OCI-LY1 (cell line): ENCODE measurements around the gene INTS13.

Experiments used
- H2AFZ ChIP-seq: fragments of 200-600 bp; sonication (generic), shearing (Covaris generic); 2 replicates; pipeline ENCODE4 v1.6.0; 2014; ENCODE audit warnings: antibody characterized with exemption, mild to moderate bottlenecking, low read length
- H3F3A ChIP-seq: fragments of 200-600 bp; sonication (generic), shearing (Covaris generic); 2 replicates; pipeline ENCODE4 v1.6.0; 2014; ENCODE audit warnings: mild to moderate bottlenecking, antibody characterized with exemption, low read length, moderate library complexity; ENCODE audit not compliant: insufficient read depth
- H3K27ac ChIP-seq: fragments of 200-600 bp; sonication (generic); 2 replicates; pipeline ENCODE4 v1.5.1; 2014; ENCODE audit warnings: low read length, mixed run types, mild to moderate bottlenecking, low read depth; ENCODE audit not compliant: poor library complexity, severe bottlenecking
- H3K27me3 ChIP-seq: fragments of 200-600 bp; sonication (generic); 2 replicates; pipeline ENCODE4 v1.6.0; 2014; ENCODE audit warnings: antibody characterized with exemption, mild to moderate bottlenecking, low read length, moderate library complexity; ENCODE audit not compliant: insufficient read depth
- H3K36me3 ChIP-seq: fragments of 200-600 bp; sonication (generic); 2 replicates; pipeline ENCODE4 v1.6.1; 2014; ENCODE audit warnings: mild to moderate bottlenecking, antibody characterized with exemption, low read length, moderate library complexity, mixed read lengths; ENCODE audit not compliant: insufficient read depth
- H3K4me1 ChIP-seq: fragments of 200-600 bp; sonication (generic); 2 replicates; pipeline ENCODE4 v1.5.1; 2014; ENCODE audit warnings: mild to moderate bottlenecking, low read length, moderate library complexity; ENCODE audit not compliant: insufficient read depth, severe bottlenecking
- H3K4me2 ChIP-seq: fragments of 200-600 bp; sonication (generic), shearing (Covaris generic); 2 replicates; pipeline ENCODE4 v1.6.1; 2014; ENCODE audit warnings: low read length
- H3K4me3 ChIP-seq: fragments of 200-600 bp; sonication (generic); 2 replicates; pipeline ENCODE4 v1.5.1; 2014; ENCODE audit warnings: low read length, low read depth, mild to moderate bottlenecking, mixed read lengths; ENCODE audit not compliant: poor library complexity, severe bottlenecking
- H3K79me2 ChIP-seq: fragments of 200-600 bp; shearing (Covaris generic); 2 replicates; pipeline ENCODE4 v1.6.1; 2016; ENCODE audit warnings: mixed run types, low read length, mixed read lengths; ENCODE audit not compliant: insufficient read depth
- H3K9ac ChIP-seq: fragments of 200-600 bp; sonication (generic), shearing (Covaris generic); 2 replicates; pipeline ENCODE4 v1.6.1; 2014; ENCODE audit warnings: mild to moderate bottlenecking, low read length, mixed read lengths
- H3K9me2 ChIP-seq: fragments of 200-600 bp; sonication (generic), shearing (Covaris generic); 2 replicates; pipeline ENCODE4 v1.6.1; 2014; ENCODE audit warnings: low read depth, mild to moderate bottlenecking, low read length, mixed read lengths
- H3K9me3 ChIP-seq: fragments of 200-600 bp; shearing (Covaris generic); 2 replicates; pipeline ENCODE4 v1.6.1; 2014; ENCODE audit warnings: low read length, mixed read lengths
- H4K20me1 ChIP-seq: fragments of 200-600 bp; sonication (generic), shearing (Covaris generic); 2 replicates; pipeline ENCODE4 v1.6.0; 2016; ENCODE audit warnings: mild to moderate bottlenecking, low read length; ENCODE audit not compliant: insufficient read depth
- EZH2 ChIP-seq: fragments of 200-600 bp; sonication (generic), shearing (Covaris generic); IDR thresholded peaks from 2 replicates; pipeline ENCODE4 v1.8.0; 2017; ENCODE audit warnings: borderline replicate concordance, mixed run types, mild to moderate bottlenecking, antibody characterized with exemption, low read length, moderate library complexity, mixed read lengths
- TF ChIP-seq, protein P1 (sequence below): fragments of 200-600 bp; sonication (generic), shearing (Covaris generic); IDR thresholded peaks from 2 replicates; pipeline ENCODE4 v1.5.1; 2017; ENCODE audit warnings: mild to moderate bottlenecking, antibody characterized with exemption, low read length, moderate library complexity, mixed read lengths

Gene INTS13

DNA sequence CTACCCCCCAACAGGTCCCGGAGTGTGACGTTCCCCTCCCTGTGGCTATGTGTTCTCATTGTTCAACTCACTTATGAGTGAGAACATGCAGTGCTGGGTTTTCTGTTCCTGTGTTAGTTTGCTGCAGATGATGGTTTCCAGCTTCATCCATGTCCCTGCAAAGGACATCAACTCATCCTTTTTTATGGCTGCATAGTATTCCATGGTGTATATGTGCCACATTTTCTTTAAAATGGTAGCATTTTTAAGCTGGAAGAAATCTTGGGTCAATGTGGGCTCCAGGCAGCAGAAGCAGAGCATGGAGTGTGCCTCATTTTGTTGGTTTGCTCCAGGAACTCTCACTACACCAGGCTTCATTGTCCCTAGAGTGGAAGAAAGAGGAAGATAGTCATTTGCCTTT, 57.2 kb downstream of the INTS13 start:
- Histone ChIP-seq H3K4me3 (no peak overlapping the region), H4K20me1 (no peaks in the 10 kb centered on the region), H3F3A (no peaks in the 10 kb centered on the region), H3K9ac (no peak overlapping the region), H3K4me2 (no peak overlapping the region), H3K4me1 (peaks cover 25% of the 10 kb centered on the region), H2AFZ (no peak overlapping the region), H3K27ac (peak overlapping the region; percentile 43), H3K79me2 (no peaks in the 10 kb centered on the region), H3K36me3 (no peaks in the 10 kb centered on the region), H3K27me3 (no peaks in the 10 kb centered on the region), H3K9me2 (no peaks in the 10 kb centered on the region), H3K9me3 (peaks cover 9% of the 10 kb centered on the region; the same call in 1 of the 2 replicates)
- TF ChIP-seq EZH2, result no peak
- TF ChIP-seq, protein P1, sequence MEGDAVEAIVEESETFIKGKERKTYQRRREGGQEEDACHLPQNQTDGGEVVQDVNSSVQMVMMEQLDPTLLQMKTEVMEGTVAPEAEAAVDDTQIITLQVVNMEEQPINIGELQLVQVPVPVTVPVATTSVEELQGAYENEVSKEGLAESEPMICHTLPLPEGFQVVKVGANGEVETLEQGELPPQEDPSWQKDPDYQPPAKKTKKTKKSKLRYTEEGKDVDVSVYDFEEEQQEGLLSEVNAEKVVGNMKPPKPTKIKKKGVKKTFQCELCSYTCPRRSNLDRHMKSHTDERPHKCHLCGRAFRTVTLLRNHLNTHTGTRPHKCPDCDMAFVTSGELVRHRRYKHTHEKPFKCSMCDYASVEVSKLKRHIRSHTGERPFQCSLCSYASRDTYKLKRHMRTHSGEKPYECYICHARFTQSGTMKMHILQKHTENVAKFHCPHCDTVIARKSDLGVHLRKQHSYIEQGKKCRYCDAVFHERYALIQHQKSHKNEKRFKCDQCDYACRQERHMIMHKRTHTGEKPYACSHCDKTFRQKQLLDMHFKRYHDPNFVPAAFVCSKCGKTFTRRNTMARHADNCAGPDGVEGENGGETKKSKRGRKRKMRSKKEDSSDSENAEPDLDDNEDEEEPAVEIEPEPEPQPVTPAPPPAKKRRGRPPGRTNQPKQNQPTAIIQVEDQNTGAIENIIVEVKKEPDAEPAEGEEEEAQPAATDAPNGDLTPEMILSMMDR, result no peak

DNA sequence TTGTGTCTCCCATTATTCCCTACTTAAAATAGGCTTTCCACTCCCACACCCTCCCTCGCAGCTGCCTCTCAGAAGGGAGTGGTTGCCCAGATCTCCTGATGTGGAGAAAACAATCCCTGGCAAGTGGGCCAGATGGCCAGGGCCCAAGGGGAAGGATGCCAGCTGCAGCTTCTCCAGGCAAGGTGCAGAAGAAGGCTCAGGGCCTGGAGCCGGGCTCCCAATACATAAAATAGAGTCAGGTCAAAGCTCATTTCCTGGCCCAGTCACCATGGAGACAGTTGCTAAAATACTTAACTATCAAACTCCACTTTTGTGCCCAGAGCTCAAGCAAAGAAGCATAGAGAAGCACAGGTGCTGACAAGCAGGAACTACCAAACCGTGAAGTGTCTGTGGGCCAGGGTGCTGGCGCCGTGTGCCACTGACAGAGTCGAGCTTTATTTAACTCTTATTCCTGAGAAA, 59.1 kb downstream of the INTS13 start:
- H3K9me2 ChIP-seq, result no peaks in the 10 kb centered on the region
- H3K27me3 ChIP-seq, result no peaks in the 10 kb centered on the region
- H3F3A ChIP-seq, result no peaks in the 10 kb centered on the region
- no peaks in the 10 kb centered on the region for H3K79me2 ChIP-seq
- peaks cover 9% of the 10 kb centered on the region; the same call in 1 of the 2 replicates for H3K9me3 ChIP-seq
- peak overlapping the region; percentile 24; the same call in 1 of the 2 replicates for H3K9ac ChIP-seq
- H3K36me3 ChIP-seq, result no peaks in the 10 kb centered on the region
- peak overlapping the region; percentile 3 for H3K4me3 ChIP-seq
- no peak for TF ChIP-seq EZH2
- TF ChIP-seq, protein P1, result no peak
- no peak overlapping the region for H2AFZ ChIP-seq
- H3K27ac ChIP-seq, result peak overlapping the region; percentile 81
- H3K4me1 ChIP-seq, result peaks cover 38% of the 10 kb centered on the region
- H4K20me1 ChIP-seq, result no peaks in the 10 kb centered on the region
- peak overlapping the region; percentile 59 for H3K4me2 ChIP-seq

DNA sequence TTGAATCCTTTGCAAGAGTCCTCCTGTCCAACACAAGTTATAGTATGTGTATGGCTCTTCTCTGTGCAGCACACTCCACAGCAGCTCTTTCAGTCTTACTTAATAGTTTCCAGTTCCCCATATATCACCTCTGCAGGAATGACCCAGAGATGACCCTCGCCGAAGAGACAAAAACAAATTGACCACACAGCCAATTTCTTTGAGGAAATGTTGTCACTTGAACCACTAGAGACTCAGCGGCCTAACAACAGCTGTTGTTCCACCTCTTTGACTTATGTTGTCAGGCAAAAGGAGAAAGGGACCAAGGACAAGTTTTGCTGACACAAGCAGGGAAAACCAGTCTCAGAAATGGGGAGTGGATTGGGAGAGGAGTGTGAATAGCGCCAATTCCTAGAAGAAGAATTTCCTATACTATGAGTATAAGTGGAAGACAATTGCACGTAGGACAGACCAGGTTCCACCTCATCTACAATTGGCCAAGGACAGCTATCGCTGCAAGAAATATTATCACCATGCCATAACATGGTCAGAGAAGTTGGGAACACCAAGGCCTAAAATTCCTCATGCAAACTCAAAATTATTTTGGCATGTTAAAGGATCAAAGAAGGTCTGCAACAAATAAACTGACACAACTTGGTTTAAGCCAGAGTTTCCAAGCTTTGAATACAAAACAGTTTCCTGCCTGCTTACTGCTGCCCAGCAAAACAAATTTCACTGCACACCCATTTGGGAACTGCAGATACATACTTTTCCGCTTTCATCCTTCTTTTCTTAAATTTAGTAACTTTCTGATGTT, 63.1 kb downstream of the INTS13 start:
- no peaks in the 10 kb centered on the region for H3F3A ChIP-seq
- no peak overlapping the region for H3K4me3 ChIP-seq
- TF ChIP-seq EZH2, result no peak
- TF ChIP-seq, protein P1, result no peak
- peaks cover 53% of the 10 kb centered on the region for H3K4me1 ChIP-seq
- no peaks in the 10 kb centered on the region for H3K79me2 ChIP-seq
- no peaks in the 10 kb centered on the region for H4K20me1 ChIP-seq
- no peaks in the 10 kb centered on the region for H3K9me2 ChIP-seq
- peak overlapping the region; percentile 40 for H3K27ac ChIP-seq
- H3K36me3 ChIP-seq, result no peaks in the 10 kb centered on the region
- H2AFZ ChIP-seq, result no peak overlapping the region
- H3K9me3 ChIP-seq, result no peaks in the 10 kb centered on the region
- H3K9ac ChIP-seq, result no peak overlapping the region
- H3K27me3 ChIP-seq, result no peaks in the 10 kb centered on the region
- no peak overlapping the region for H3K4me2 ChIP-seq
